Uterus (tissue), 2 donors: Measurements from ENCODE around the gene GALNT7.

ENCODE experiments used
- POLR2A ChIP-seq, 2 donors: fragments of 450-650 bp; IDR thresholded peaks; one replicate each; pipeline ENCODE4 v1.6.1; 2016; ENCODE audit warnings: antibody characterized with exemption in 2 of 2, mild to moderate bottlenecking in 1 of 2, moderate library complexity in 1 of 2
- TF ChIP-seq, protein P1 (sequence below), 4 experiments: fragments of 200-600 bp in 2 of 4; fragments of 450-650 bp in 2 of 4; sonication (generic) in 2 of 4; IDR thresholded peaks; one replicate each; pipeline ENCODE4 v1.5.1; 2016 to 2019; ENCODE audit warnings: antibody characterized with exemption in 4 of 4, mild to moderate bottlenecking in 2 of 4, moderate library complexity in 1 of 4

GRCh38 chr4:173269280-173269679 is 100.7 kb downstream of the GALNT7 start:
- TF ChIP-seq, protein P1, sequence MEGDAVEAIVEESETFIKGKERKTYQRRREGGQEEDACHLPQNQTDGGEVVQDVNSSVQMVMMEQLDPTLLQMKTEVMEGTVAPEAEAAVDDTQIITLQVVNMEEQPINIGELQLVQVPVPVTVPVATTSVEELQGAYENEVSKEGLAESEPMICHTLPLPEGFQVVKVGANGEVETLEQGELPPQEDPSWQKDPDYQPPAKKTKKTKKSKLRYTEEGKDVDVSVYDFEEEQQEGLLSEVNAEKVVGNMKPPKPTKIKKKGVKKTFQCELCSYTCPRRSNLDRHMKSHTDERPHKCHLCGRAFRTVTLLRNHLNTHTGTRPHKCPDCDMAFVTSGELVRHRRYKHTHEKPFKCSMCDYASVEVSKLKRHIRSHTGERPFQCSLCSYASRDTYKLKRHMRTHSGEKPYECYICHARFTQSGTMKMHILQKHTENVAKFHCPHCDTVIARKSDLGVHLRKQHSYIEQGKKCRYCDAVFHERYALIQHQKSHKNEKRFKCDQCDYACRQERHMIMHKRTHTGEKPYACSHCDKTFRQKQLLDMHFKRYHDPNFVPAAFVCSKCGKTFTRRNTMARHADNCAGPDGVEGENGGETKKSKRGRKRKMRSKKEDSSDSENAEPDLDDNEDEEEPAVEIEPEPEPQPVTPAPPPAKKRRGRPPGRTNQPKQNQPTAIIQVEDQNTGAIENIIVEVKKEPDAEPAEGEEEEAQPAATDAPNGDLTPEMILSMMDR (IDR thresholded peaks at IDR 0.05) = no peak
- no peak for TF ChIP-seq POLR2A (IDR thresholded peaks at IDR 0.05)
